Activated T-cell treated with anti-CD3 and anti-CD28 coated beads, Interleukin-2, amount 50 U/mL, for 1 hour (primary cell): ENCODE measurements around the gene MAK.
"Not testable (repeated sequence)": the region's sequence is repeated elsewhere in the genome, so short reads cannot be mapped to it uniquely, and the experiment has no call there.

ENCODE experiments used
- DNase-seq: peaks from one replicate; pipeline ENCODE4 v3.0.0-alpha.2; 2020

Gene MAK

GRCh38 chr6:10722570-10722819 lies 115.8 kb downstream of the MAK start:
- no peak for DNase-seq

DNA sequence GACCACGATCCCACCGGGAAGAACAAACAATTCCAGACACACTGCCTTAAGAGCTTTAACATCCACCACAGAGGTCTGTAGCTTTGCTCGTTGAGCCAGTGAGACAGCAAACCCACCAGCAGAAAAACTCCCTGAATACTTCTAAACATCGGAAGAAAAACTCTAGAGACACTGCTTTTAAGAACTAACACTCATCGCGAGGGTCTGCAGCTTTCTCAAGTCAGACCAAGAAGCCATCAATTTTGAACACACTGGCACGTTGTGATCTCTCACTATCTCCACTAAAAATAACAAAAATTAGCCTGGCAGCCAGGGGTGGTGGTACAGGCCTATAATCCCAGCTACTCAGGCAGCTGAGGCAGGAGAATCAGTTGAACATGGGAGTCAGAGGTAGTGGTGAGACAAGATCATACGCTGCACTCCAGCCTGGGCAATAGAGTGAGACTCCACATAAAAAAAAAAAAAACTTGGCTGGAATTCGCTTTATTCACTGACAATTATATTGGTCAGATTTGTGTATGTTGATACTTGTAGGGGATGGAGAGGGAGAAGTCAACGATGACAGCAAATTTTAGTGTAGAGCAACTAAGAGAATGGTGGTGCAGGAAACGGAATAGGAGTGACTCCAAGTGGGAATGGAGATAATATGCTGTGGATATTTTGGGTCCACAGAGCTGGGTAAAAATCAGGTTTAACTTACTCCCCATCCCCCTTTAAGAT lies 116.3 kb downstream of the MAK start:
- DNase-seq, result no peak

DNA sequence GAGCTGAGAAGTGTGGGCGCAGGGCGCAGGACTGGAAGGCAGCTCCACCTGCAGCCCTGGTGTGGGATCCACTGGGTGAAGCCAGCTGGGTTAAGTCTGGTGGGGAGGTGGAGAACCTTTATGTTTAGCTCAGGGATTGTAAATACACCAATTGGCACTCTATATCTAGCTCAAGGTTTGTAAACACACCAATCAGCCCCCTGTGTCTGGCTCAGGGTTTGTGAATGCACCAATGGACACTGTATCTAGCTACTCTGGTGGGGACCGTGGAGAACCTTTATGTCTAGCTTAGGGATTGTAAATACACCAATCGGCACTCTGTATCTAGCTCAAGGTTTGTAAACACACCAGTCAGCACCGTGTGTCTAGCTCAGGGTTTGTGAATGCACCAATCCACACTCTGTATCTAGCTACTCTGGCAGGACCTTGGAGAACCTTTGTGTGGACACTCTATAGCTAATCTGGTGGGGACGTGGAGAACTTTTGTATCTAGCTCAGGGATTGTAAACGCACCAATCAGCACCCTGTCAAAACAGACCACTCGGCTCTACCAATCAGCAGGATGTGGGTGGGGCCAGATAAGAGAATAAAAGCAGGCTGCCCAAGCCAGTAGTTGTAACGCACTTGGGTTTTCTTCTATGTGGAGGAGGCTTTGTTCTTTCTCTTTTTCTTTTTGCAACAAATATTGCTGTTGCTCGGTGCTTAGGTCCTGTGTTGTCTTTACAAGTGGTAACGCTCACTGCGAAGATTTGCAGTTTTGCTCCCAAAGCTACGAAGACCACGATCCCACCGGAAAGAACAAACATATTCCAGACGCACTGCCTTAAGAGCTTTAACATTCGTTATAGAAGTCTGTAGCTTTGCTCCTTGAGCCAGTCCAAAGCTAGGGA lies 117.1 kb downstream of the MAK start:
- not testable (repeated sequence) for DNase-seq

GRCh38 chr6:10720265-10720959 lies 117.9 kb downstream of the MAK start:
- peak; percentile 70 for DNase-seq

- no peak for DNase-seq
Observed at GRCh38 chr6:10719964-10720264, 118.4 kb downstream of the MAK start.

DNA sequence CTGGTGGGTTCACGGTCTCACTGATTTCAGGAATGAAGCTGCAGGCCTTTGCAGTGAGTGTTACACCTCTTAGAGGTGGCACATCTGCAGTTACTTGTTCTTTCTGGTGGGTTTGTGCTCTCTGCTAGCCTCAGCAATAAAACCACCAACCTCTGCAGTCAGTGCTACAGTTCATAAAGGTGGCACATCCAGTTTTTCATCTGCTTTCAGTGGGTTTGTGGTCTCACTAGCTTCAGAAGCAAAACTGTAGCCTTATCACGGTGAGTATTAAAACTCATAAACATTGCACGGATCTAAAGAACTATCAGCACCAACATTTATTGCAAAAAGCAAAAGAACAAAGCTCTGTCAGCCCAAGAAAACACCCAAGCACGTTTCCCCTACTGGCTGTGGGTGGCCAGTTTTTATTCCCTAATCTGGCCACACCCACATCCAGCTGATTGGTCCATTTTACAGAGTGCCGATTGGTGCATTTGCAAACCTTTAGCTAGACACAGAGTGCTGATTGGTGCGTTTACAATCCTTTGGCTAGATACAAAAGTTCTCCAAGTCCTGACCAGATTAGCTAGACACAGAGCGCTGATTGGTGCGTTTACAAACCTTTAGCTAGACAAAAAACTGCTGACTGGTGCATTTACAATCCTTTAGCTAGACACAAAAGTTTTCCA lies 118.9 kb downstream of the MAK start:
- DNase-seq, result peak; percentile 43

- DNase-seq, result no peak
Observed at GRCh38 chr6:10713962-10714361, 124.4 kb downstream of the MAK start.
